Measurements from ENCODE around the gene RAI1.

RAI1 gene

GRCh38 chr17:17737961-17738894 lies 57.0 kb downstream of the RAI1 start:
- DNase-seq = no peak

DNA sequence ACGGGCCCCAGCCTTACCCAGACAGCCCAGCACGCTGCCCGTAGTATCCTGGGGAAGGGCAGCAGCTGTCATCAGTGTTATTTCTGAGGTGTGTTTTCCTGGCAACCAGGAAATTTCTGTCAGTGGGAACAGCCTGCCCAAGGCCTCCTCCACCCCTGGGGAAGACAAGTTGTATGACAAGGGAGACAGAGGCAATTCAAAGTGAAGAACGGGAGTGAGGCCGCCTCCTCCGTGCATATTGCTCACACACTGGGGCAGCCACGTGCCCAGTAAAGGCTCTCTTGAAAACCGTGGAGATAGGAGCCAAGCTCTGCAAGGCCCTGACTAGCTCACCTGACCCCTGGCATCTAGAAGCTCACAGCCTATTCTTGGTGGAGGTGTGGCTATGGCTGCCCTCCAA lies 57.6 kb downstream of the RAI1 start:
- DNase-seq = no peak

DNA sequence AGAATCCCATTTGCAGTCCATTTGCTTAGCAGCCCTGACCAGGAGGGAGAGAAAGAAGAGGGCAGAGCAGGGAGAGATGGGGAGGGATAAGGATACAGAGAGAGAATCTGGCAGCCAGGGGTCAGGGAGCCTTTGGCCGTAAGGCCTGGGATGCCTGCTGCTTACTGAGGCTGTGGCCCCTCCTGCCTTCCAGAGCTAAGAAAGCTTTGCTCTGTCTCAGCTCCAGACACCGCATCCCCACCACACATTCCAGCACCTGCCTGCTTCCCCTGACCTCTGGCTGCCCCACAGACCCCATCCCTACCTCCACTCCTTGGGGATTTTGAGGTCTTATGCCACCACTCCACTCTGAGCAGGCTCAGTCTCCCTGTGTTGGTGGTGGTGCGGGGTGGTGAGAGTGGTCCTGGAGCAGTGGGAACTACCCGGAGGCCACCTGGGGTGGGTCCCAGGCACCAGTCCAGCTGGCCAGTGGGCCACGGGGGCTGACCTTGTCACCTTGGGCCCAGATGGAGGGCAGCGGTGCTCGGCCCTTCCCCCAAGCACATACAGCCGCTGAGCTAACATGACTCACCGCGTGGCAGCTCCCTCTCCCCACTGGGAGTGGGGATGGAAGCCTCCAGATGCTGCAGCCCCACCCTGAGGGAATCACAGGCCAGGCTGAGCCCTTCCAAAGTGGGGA lies 58.3 kb downstream of the RAI1 start:
- DNase-seq = no peak

DNA sequence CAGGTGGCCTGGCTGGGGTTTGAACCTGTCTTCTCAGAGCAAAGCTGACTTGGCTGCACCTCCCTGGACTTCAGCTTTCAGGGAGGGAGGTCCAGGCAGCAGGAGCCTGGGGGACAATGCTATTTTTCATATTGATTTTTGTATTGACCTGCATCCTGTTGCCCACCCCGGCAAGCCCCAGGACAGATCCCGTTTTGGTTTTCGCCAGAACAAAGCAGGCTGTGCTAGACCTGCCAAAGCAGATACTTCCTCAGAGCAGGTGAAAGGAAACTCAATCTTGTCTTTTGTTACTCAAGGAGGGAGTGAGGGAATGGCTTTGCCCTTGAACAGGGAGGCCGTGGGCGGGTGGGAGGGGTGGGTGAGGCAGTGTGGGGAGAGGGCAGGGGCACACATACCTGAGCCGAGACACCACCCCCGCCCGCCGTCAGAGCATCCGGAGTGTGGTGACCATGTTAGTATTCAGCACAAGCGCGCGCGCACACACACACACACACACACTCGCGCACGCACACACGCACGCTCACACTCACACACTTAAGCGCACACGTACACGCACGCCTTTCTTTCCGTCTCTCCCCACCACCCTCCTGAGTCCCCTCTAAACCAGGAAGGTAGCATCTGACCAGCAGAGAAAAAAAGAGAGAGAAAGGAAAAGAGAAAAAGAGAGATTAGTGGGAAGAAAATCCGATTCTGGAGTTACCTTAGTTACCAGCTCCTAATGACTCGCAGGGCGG lies 59.5 kb downstream of the RAI1 start:
- no peak for DNase-seq

DNA sequence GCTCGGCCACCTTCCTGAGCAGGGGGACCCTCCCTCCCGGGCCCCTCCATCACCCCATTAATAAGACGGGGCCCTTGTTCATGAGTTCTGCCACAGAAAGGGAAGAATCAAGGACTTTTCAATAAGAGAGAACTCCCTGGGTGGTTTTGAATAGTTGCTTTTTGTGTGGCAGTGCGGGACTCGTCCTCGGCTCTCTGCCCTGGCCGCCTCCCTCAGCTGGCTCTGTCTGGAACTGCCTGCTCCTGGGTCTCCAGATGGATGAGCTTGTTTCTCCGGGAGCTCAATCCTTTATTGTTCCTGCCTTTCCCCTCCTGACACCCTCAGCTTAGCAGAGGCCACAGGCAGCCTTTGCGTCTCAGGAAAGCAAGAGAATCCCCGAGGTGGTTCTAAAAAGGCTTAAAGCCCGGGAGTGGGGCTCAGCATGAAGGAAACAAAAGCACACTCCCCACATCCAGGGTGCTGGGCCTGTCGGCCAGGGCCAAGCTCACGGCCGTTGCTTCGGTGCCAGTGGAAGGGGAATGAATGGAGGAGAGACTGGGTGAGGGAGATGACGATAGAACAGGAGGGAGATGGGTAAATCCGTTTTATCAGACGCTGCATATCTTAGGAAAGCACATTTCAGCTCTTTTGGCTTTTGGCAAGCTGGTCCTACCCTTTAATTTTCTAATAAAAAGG lies 60.2 kb downstream of the RAI1 start:
- DNase-seq = no peak

GRCh38 chr17:17742133-17742621 lies 60.9 kb downstream of the RAI1 start:
- DNase-seq = no peak

DNA sequence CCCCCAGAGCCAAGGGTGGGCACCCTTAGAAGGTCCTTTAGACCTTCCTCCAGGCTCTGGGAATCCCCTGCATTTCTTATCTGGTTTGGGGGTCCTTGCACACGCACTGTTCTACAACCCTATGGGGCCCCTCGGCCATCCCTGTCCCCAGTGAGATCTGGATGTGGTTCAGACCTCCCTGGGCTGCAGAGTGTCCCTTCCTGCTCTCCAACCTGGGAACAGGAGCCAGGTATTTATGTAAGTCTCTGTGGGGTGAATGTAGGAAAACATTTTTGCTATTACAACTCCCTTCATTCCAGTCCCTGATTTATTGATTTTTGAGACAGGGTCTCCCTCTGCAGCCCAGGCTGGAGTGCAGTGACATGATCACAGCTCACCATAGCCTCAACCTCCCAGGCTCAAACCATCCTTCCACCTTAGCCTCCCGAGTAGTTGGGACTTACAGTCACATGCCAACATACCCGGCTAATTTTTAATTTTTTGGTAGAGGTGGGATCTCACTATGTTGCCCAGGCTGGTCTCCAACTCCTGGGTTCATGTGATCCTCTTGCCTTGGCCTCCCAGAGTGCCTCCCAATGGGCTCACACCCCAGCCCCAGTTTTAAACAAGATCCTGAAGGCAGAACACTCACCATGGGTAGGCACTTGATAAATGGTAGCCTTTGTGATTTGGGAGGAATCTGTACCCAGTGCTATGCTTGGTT lies 61.6 kb downstream of the RAI1 start:
- no peak for DNase-seq

DNA sequence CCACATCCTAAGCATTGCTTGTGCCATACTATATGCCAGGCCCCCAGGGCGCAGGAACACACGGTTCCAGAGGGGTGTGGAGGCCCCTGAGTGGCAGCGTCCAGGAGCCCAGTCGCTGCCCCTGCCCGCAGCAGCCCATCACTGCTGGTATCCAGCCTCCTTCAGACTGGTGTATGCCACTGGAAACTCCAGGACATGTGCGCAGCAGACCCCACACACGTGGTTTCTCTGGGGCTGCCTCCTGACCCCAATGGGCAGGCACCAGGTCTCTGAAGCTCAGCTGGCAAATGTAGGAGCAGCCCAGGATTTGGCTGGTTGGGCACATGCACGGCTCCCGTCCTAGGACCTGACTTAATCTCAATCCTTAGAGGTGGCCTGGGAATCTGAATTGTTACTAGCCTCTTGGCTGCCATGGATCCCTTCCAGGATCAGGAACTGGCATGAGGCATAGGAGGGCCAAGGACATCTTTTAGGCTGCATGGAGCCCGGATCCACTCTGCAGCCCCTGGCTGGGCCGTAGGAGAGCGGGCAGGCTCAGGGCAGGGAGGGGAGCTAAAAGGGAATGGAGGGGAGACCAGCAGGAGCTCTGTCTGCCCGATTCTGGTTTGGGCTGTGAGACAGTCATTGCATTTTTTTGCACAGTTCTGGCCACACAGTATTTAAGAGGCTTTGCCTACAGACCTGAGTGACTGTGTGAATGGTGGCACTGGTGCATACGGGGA lies 62.3 kb downstream of the RAI1 start:
- DNase-seq = no peak

- DNase-seq = no peak
Observed at GRCh38 chr17:17744116-17744515, 62.9 kb downstream of the RAI1 start.

DNA sequence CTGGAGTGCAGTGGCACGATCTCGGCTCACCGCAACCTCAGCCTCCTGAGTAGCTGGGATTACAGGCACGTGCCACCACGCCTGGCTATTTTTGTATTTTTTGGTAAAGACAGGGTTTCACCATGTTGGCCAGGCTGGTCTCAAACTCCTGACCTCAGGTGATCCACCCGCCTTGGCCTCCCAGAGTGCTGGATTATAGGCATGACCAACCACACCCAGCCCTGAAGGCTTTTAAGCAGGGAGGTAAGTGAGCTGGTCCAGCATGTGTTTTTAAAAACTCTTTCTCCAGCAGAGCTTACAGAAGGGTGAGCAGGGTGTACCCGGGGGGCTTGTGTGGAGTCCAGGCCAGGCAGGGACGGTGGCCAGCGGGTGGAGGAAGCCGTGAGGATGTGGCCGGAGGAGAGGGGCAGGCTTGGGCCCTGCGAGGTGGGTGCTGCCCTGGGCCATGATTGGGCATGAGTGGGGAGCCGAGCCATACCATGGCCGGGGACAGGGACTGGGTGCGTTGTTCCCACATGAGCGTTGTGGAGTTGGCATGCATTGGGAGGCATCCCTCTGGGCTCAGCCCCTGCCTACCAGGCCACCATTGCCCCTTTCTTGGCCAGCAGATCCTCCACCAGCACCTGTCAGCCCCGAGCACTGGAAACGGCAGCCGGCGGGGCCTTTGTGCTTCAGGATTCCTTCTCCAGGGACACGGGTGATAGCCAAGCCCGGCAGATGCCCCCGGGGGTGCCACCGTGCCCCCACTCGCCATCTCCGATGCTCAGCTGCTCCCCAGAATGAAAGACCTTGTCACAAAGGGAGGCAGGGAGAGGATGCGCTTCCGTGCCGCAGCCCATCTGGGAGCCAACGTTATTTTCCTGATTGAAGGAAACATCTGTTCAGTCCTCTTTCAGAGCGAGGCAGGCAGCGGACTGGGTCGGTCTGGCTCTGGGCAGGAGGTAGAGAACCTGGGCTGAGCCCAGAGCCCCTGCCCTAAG lies 64.5 kb downstream of the RAI1 start:
- DNase-seq = no peak

DNA sequence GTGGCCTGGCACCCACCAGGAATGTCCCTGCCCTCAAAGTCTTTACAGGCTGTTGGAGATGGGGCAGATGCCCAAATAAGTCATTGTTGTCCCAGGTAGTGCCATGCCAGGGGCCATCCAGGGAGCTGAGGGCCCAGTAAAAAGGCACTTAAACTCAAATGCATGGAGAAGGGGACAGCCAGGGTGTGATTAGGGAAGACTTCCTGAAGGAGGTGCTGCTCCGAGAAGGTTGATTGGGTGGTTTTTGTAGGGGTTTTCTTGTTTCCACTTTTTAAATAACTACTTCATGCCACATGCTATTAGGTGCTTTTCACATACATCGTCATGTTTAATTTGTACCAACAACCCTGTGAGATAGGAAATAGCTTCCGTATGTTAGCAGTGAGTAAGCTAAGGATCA lies 66.9 kb downstream of the RAI1 start:
- no peak for DNase-seq

GRCh38 chr17:17748604-17749003 lies 67.3 kb downstream of the RAI1 start:
- no peak for DNase-seq

- no peak for DNase-seq
Observed at GRCh38 chr17:17749025-17749772, 67.9 kb downstream of the RAI1 start.

- DNase-seq = peak; percentile 27
Observed at GRCh38 chr17:17749921-17750320, 68.7 kb downstream of the RAI1 start.

GRCh38 chr17:17750881-17751280 lies 69.6 kb downstream of the RAI1 start:
- DNase-seq = no peak

DNA sequence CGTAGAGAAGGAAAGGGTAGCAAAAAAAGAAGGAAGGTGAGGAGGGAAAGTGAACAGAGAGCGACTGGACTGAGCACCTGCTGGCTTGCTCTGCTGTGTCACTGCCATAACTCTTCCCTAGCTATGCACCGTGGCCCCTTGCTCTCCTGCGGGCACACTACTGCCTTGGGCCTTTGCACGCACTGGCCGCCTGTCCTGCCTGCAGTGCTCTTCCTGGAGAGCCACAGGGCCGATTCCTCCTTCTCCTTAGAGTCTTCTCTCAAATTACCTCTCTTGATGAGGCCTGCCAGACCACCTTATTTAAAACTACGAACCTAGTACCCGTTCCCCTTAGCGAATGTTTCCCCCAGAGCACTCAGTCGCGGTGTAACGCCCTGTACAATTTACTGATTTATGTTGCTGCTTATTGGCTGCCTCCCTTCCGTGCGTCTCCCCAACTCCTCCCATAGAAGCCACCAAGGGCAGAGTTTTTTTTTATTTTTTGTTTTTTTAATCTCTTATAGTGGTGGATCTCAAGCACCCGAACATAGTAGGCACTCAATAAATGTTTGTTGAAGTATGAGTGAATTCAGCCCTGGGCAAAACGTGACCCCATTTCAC lies 70.3 kb downstream of the RAI1 start:
- no peak for DNase-seq

GRCh38 chr17:17752089-17752820 lies 71.0 kb downstream of the RAI1 start:
- DNase-seq = peak; percentile 96

DNA sequence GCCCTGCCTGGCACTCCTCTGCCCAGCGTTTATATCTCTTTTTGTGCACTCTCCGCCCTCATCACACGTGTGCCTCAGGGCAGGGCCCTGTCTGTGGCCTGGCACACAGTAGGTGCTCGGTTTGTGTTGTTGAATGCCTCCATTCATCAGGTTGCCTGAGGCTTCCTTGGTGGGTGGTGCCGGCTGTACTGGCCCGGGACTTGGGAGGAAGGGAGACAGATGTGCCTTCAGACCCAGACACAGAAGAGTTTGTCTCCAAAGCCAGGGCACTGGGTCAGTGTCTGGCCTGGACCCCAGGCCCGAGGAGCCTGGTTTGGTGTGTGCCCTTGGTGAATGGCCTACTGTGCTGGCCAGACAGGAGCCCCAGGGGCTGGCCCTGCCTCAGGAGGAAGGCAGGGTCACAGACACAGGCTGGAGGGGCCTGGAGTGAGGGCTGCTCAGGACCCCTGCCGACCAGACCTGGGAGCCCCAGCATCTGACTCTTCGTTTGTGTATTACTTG lies 71.6 kb downstream of the RAI1 start:
- no peak for DNase-seq
